HK-2 (cell line): ENCODE results near the gene EHD4.

Experiments used
- DNase-seq: peaks from one replicate; pipeline ENCODE4 v3.0.0-alpha.2; 2018; ENCODE audit not compliant: unreplicated experiment

Gene EHD4

DNA sequence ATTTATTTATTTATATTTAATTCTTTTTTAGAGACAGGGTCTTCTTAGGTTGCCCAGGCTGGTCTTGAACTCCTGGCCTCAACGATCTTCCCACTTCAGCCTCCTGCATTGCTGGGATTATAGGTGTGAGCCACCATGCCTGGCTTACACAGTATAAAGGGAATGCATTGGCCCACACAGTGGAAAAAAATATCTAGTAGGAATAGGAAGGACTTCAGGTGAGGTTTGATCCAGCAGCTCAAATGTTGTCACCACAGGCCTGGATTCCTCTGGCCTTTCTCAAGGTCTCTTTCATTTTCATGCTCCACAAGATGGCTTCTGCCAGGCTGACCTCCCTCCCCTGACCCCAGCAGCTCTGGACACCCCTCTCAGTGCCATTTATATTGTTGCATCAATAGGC, 76.4 kb downstream of the EHD4 start:
- no peak for DNase-seq

- DNase-seq = no peak
Measured at GRCh38 chr15:41895491-41895890, 76.9 kb downstream of the EHD4 start.

- DNase-seq = peak; percentile 79
Measured at GRCh38 chr15:41894791-41895463, 77.4 kb downstream of the EHD4 start.

- DNase-seq = no peak
Measured at GRCh38 chr15:41894251-41894790, 78.0 kb downstream of the EHD4 start.

DNA sequence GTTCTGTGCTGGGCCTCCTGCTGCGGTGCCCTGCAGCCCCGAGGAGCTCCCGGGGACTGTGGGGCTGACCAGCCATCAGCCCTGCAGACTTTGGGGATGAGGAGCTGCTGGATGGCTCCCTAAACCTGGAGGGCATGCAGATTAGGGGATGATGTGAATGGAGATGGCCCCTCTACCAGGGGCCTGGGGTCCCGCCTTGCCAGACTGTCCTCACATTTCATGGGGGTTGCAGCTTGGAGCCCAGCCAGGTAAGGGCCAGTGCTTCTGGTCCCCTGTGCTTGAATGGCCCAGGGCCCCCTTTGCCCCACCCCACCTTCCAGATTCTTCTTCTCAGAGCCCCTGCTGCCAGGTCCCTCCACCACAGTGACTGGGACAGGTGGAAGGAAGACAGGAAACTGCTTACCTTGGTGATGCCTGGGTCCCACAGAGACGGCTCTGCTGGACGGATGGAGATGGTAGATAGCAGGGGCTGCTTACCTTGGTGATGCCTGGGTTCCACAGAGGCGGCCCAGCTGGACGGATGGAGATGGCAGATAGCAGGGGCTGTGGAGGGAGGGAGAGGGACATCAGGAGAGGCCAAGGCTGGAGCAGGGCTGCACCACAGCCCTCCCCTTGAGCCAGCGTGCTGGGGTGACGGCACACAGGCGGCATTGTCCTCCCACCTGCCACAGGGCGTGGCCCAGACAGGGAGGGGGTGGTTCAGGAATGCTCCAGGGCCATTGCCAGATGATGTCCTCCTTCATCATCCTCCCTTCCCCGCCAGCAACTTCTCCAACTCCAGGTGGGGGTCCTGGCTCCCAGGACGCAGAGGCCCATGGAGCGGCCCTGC, 78.7 kb downstream of the EHD4 start, which contains the start of gene SPTBN5:
TSS of gene SPTBN5 (minus strand) at position 632 of the 829 bp plus-strand sequence. CDS start at position 76, 556 bp downstream.
- DNase-seq = no peak

- peak; percentile 44 for DNase-seq
Measured at GRCh38 chr15:41892621-41893421, 79.5 kb downstream of the EHD4 start.

DNA sequence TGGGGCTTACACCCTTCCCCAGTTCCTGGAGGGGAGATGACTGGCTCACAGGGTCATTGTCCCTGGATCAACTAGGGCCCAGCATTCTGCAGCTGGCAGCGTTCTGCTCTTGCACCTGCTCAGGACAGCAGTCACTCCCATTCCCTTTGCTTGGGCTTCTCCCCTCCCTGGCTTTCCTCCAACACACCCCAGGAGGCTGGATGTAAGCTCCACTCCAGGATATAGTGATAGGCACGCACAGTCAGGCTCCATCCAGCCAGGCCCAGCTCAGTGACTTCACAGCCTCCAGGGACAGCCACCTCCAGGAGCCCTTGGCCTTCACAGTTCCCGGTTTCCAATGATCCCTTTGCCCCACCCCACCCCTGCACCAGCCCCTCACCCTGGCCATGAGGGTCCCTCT, 80.4 kb downstream of the EHD4 start:
- DNase-seq = no peak

DNA sequence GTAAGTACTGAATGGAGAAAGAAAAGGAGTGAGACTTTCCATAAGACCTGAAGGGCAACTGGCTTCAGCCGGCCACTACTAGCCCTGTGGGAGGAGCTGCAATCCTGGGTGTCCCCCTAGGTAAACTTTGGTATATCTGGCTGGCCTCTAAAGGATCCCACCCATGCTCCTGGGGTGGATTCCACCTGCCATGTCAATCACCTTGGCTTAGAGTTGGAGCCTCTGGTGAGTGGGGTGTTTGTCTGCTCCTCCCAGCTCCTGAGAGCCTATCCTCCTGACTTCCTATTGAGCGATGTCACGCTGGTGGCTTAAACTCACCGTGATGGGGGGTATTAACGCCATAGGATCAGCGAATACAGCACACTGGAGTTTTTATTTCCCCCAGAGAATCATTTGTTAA, 81.1 kb downstream of the EHD4 start:
- DNase-seq = no peak

- no peak for DNase-seq
Measured at GRCh38 chr15:41890050-41890690, 82.2 kb downstream of the EHD4 start.

- no peak for DNase-seq
Measured at GRCh38 chr15:41888662-41889253, 83.6 kb downstream of the EHD4 start.

DNA sequence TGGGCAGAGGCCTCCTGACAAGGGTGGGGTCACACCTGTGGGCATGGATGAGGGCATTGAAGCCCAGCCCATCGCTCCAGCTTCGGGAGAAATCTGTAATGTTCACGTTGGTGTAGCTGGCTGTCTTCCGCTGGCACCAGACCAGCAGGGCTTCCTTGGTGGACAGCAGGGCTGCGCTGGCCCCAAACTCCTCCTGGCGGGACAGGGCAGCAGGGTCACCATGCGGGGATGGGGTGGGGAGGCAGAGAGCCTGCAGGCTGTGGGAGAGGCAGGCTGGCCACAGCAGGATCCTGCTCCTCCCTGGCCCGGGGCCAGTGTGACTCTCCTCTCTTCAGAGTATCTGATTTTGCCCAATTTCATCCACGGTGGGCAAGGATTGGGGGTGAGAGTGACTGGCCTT, 84.5 kb downstream of the EHD4 start:
- DNase-seq = no peak

- no peak for DNase-seq
Measured at GRCh38 chr15:41887161-41887560, 85.2 kb downstream of the EHD4 start.

GRCh38 chr15:41886741-41887140, 85.6 kb downstream of the EHD4 start:
- DNase-seq = no peak

GRCh38 chr15:41885841-41886240, 86.5 kb downstream of the EHD4 start:
- DNase-seq = no peak

GRCh38 chr15:41885321-41885720, 87.0 kb downstream of the EHD4 start:
- DNase-seq = no peak

DNA sequence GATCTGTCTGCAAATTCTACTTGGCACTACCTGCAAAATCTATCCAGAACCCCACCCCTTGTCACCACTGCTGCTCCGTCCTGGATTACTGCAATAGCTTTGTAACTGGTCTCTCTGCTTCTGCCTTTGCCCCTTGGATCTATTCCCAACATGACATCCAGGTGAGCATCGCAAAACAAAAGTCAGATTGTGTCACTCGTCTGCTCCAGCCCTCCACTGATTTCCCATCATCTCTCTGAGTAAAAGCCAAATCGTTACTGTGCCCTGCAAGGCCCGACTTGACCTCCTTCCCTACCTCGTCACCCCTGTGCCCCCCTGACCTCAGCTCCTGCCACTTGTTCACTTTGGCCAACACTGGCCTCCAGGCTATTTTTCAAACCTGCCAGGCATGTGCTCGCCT, 87.9 kb downstream of the EHD4 start:
- no peak for DNase-seq

GRCh38 chr15:41883484-41883825, 88.9 kb downstream of the EHD4 start:
- no peak for DNase-seq

DNA sequence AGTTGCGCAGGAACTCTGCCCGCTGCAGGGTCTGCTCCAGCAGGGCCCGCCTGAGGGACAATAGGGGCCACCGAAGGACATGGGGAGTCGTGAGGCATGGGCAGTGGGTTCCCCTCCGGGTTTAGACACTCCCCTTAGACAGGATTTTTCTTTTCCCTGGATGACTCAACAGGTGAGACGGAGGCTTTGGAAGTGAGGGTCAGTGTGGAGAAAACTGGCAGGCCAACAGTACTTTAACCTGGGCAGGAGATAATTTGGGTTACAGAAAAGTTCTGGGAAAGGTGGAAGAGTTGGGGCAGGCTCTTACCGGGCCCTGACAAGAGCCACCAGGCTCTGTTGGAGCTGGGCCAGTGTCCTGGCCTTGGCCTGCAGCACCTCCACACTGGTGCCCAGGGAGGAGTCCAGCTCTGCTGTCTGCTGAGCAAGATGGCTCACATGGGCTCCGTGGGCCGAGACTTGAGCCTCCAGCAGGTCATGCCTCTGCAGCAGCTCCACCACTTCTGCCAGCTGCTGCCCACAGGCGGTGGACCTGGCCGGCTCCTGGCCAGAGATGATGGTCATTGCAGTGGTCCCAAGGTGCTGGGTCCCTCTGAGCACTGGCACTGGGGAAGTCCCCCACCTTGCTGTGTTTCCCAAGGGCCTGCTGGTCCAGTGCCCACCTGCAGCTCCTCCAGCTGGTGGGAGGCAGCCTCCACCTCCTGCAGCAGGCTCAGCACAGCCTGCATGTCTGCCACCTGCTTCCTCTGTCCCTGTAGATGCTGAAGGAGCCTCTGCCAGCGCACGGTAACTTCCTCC, 89.5 kb downstream of the EHD4 start:
- no peak for DNase-seq

- DNase-seq = no peak
Measured at GRCh38 chr15:41881920-41882688, 90.3 kb downstream of the EHD4 start.

DNA sequence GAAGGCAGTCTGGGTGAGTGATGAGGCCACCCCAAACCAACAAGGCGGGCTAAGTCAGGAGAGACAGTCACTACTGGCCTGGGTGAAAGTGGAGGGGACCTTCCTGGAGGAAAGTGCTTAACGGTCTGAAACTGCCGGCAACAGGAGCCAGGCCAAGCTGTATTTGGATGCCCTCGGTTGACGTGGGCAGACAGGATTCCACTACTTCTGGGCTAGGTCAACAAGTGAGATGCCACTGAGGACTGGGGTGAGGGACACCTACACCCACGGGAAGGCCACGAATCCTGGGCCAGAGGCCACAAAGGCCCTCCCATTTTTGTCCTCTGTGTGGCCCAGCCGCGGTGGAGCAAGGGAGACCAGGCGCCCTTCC, 90.8 kb downstream of the EHD4 start:
- no peak for DNase-seq
